Esophagus muscularis mucosa (tissue), 4 donors: ENCODE data around the gene IQCK. TPM values are rescaled to one million over a fixed set of nuclear protein-coding genes. Genes with fewer than 3 reads are reported as not detected.

Experiments
- DNase-seq: peaks from one replicate; pipeline ENCODE4 v3.0.0-alpha.2; 2017; ENCODE audit errors: extremely low spot score
- H3K27ac ChIP-seq, 4 donors: fragments of 200-600 bp; sonication (generic); replicated peaks in 1 of 4; 1 replicate in 3 of 4; 2 replicates in 1 of 4; pipeline ENCODE4 v1.5.1; 2016 to 2019; ENCODE audit warnings: mild to moderate bottlenecking in 1 of 4
- H3K27me3 ChIP-seq, 4 donors: fragments of 200-600 bp; sonication (generic); one replicate each; pipeline versions ENCODE4 v1.5.1 to v1.6.0; 2016 to 2019
- H3K36me3 ChIP-seq, 4 donors: fragments of 200-600 bp; sonication (generic); one replicate each; pipeline ENCODE4 v1.5.1; 2016 to 2019
- H3K4me1 ChIP-seq, 4 donors: fragments of 200-600 bp; sonication (generic); one replicate each; pipeline ENCODE4 v1.5.1; 2016 to 2019
- H3K4me3 ChIP-seq, 4 donors: fragments of 200-600 bp; sonication (generic); 1 replicate in 2 of 4; 2 replicates in 2 of 4; pipeline ENCODE4 v1.5.1; 2016 to 2019; ENCODE audit warnings: mild to moderate bottlenecking in 4 of 4, moderate library complexity in 1 of 4
- H3K9me3 ChIP-seq, 4 donors: fragments of 200-600 bp; sonication (generic); 1 replicate in 3 of 4; 2 replicates in 1 of 4; pipeline ENCODE4 v1.5.1; 2016 to 2019
- CTCF ChIP-seq, 3 experiments: fragments of 200-600 bp in 2 of 3; fragments of 450-650 bp in 1 of 3; sonication (generic) in 2 of 3; IDR thresholded peaks; one replicate each; pipeline ENCODE4 v1.5.1; 2017 to 2019; ENCODE audit warnings: antibody characterized with exemption in 3 of 3, mild to moderate bottlenecking in 2 of 3, moderate library complexity in 1 of 3
- EP300 ChIP-seq: sonication (generic); formaldehyde crosslinking; IDR thresholded peaks from one replicate; pipeline ENCODE4 v1.6.1; 2017; ENCODE audit warnings: antibody characterized with exemption
- POLR2A ChIP-seq: fragments of 450-650 bp; IDR thresholded peaks from one replicate; pipeline ENCODE4 v1.6.1; 2017; ENCODE audit warnings: antibody characterized with exemption, moderate library complexity, mild to moderate bottlenecking, low read depth
- POLR2AphosphoS5 ChIP-seq, 2 donors: sonication (generic); formaldehyde crosslinking; IDR thresholded peaks; one replicate each; pipeline ENCODE4 v1.6.1; 2017; ENCODE audit warnings: antibody characterized with exemption in 2 of 2
- WGBS: methylation state at CpG from one replicate; pipeline ENCODE4 v1.1.5; 2018; 5-methylcytosine and 5-hydroxymethylcytosine counted together
- intact Hi-C: fragments of 100-400 bp; cut with DNase I; formaldehyde crosslinking; loops from one replicate; pipeline ENCODE4 v1.15.1; 2023
- total RNA-seq, 4 donors: library from RNA; depleted of rRNA; stranded (reverse); fragments of >200 nt; gene quantifications; one replicate each; pipeline versions ENCODE4 v1.1.0 to v1.2.1, GENCODE V29; 2016

Gene IQCK
- total RNA-seq, 4 donors from 2014 or later, result 7.4 to 10.4 (median 8.6) TPM

- 93% methylated on average over 33 of the region's 33 CpGs for WGBS
- Histone ChIP-seq H3K4me3 (no peak overlapping the region), H3K27ac (no peak overlapping the region), H3K4me1 (peaks cover 5 to 34% (median 10%) of the 10 kb centered on the region in 4 donors), H3K36me3 (peaks cover 0 to 44% (median 19%) of the 10 kb centered on the region in 4 donors), H3K27me3 (no peaks in the 10 kb centered on the region), H3K9me3 (no peaks in the 10 kb centered on the region)
- intact Hi-C loops, result no loop called here
- TF ChIP-seq POLR2A, result no peak
- no peak for TF ChIP-seq EP300
- TF ChIP-seq POLR2AphosphoS5 (IDR thresholded peaks at IDR 0.05), result no peak
- TF ChIP-seq CTCF (IDR thresholded peaks at IDR 0.05), result no peak
- no peak for DNase-seq
Observed at GRCh38 chr16:19872179-19872863, 154.2 kb downstream of the IQCK start.

- Histone ChIP-seq H3K27me3 (no peaks in the 10 kb centered on the region), H3K4me1 (peaks cover 6 to 40% (median 10%) of the 10 kb centered on the region in 4 donors), H3K27ac (no peak overlapping the region), H3K4me3 (no peak overlapping the region), H3K36me3 (peaks cover 0 to 38% (median 19%) of the 10 kb centered on the region in 4 donors), H3K9me3 (no peaks in the 10 kb centered on the region)
- no peak for DNase-seq
- WGBS, result 82% methylated on average over 12 of the region's 12 CpGs
- no peak for TF ChIP-seq CTCF (IDR thresholded peaks at IDR 0.05)
- no peak for TF ChIP-seq EP300
- TF ChIP-seq POLR2A, result no peak
- TF ChIP-seq POLR2AphosphoS5 (IDR thresholded peaks at IDR 0.05), result no peak
- intact Hi-C loops, result no loop called here
Observed at GRCh38 chr16:19872935-19873334, 154.9 kb downstream of the IQCK start.

- 75% methylated on average over 7 of the region's 8 CpGs for WGBS
- TF ChIP-seq CTCF (IDR thresholded peaks at IDR 0.05), result no peak
- TF ChIP-seq POLR2A, result no peak
- peaks cover 0 to 35% (median 19%) of the 10 kb centered on the region in 4 donors for H3K36me3 ChIP-seq
- no peaks in the 10 kb centered on the region for H3K27me3 ChIP-seq
- peaks cover 6 to 43% (median 8%) of the 10 kb centered on the region in 4 donors for H3K4me1 ChIP-seq
- H3K9me3 ChIP-seq, result no peaks in the 10 kb centered on the region
- H3K4me3 ChIP-seq, result no peak overlapping the region
- no peak for DNase-seq
- peak overlapping the region in 1 of 4 donors; percentile 6 for H3K27ac ChIP-seq
- intact Hi-C loops, result no loop called here
Observed at GRCh38 chr16:19874026-19874425, 156.0 kb downstream of the IQCK start.

- intact Hi-C loops, result no loop called here
- H3K27me3 ChIP-seq, result no peaks in the 10 kb centered on the region
- no peak overlapping the region for H3K4me3 ChIP-seq
- DNase-seq, result no peak
- WGBS, result 73% methylated on average over 18 of the region's 18 CpGs
- H3K36me3 ChIP-seq, result peaks cover 0 to 36% (median 17%) of the 10 kb centered on the region in 4 donors
- peaks cover 6 to 51% (median 10%) of the 10 kb centered on the region in 4 donors for H3K4me1 ChIP-seq
- H3K9me3 ChIP-seq, result no peaks in the 10 kb centered on the region
- peak overlapping the region in 1 of 4 donors; percentile 6 for H3K27ac ChIP-seq
- TF ChIP-seq POLR2A, result no peak
- no peak for TF ChIP-seq POLR2AphosphoS5 (IDR thresholded peaks at IDR 0.05)
- TF ChIP-seq EP300, result no peak
- no peak for TF ChIP-seq CTCF (IDR thresholded peaks at IDR 0.05)
Observed at GRCh38 chr16:19874851-19875546, 156.9 kb downstream of the IQCK start.
